Caki2 (cell line): ENCODE data around the gene QRICH1. TPM values are rescaled to one million over a fixed set of nuclear protein-coding genes. Genes with fewer than 3 reads are reported as not detected.
"Not testable (repeated sequence)": the region's sequence is repeated elsewhere in the genome, so short reads cannot be mapped to it uniquely, and the experiment has no call there.

Experiments
- DNase-seq: peaks from one replicate; pipeline ENCODE4 v3.0.0-alpha.2; 2015; ENCODE audit warnings: low read depth
- in situ Hi-C: cut with HindIII; loops from 2 replicates; pipeline ENCODE4 v1.10.0; 2016; ENCODE audit warnings: low sequenced_read_pairs, low pct_unique_long_range_greater_than_20kb, mixed read lengths
- total RNA-seq: library from RNA; depleted of rRNA; stranded (reverse); fragments of >200 nt; shearing (Covaris generic); gene quantifications from 2 replicates; pipeline ENCODE4 v1.2.3, GENCODE V29; 2014; ENCODE audit warnings: low replicate concordance

QRICH1 gene
- total RNA-seq, 1 experiment from 2014 or later = 107 TPM

- DNase-seq = no peak
- in situ Hi-C loops = no loop called here
Observed at GRCh38 chr3:49009396-49009795, 84.5 kb downstream of the QRICH1 start.

- DNase-seq, in situ Hi-C loops: not testable (repeated sequence)
Observed at GRCh38 chr3:49008627-49009026, 85.2 kb downstream of the QRICH1 start.

GRCh38 chr3:49007771-49008528 lies 85.9 kb downstream of the QRICH1 start:
- DNase-seq = peak; percentile 89
- in situ Hi-C loops = no loop called here

GRCh38 chr3:49007068-49007770 lies 86.7 kb downstream of the QRICH1 start, which contains the start of gene WDR6:
TSS of gene WDR6 (plus strand) at chr3:49007391. CDS start at chr3:49007432, 41 bp downstream.
- in situ Hi-C loops = no loop called here
- peak; percentile 96 for DNase-seq

GRCh38 chr3:49006408-49007067 lies 87.3 kb downstream of the QRICH1 start:
- DNase-seq = no peak
- in situ Hi-C loops = no loop called here

GRCh38 chr3:49005998-49006397 lies 87.9 kb downstream of the QRICH1 start:
- DNase-seq = no peak
- in situ Hi-C loops = no loop called here

- no peak for DNase-seq
- in situ Hi-C loops = no loop called here
Observed at GRCh38 chr3:49005303-49005680, 88.6 kb downstream of the QRICH1 start.

GRCh38 chr3:49004352-49005302 lies 89.2 kb downstream of the QRICH1 start:
- no peak for DNase-seq
- in situ Hi-C loops = no loop called here

GRCh38 chr3:49001155-49001554 lies 92.7 kb downstream of the QRICH1 start:
- DNase-seq = no peak
- in situ Hi-C loops = no loop called here

- in situ Hi-C loops = no loop called here
- DNase-seq = no peak
Observed at GRCh38 chr3:48999085-48999858, 94.6 kb downstream of the QRICH1 start.

- in situ Hi-C loops = no loop called here
- no peak for DNase-seq
Observed at GRCh38 chr3:48997714-48998637, 95.9 kb downstream of the QRICH1 start.

- in situ Hi-C loops = no loop called here
- DNase-seq = no peak
Observed at GRCh38 chr3:48997102-48997635, 96.7 kb downstream of the QRICH1 start.

- no peak for DNase-seq
- in situ Hi-C loops = no loop called here
Observed at GRCh38 chr3:48996640-48997039, 97.2 kb downstream of the QRICH1 start.

- in situ Hi-C loops = no loop called here
Observed at GRCh38 chr3:48993834-48994233, 100.0 kb downstream of the QRICH1 start.

GRCh38 chr3:48991851-48992545 lies 101.9 kb downstream of the QRICH1 start:
- in situ Hi-C loops = no loop called here
- DNase-seq = no peak

More at GRCh38 chr3:48993834-48994233, 100.0 kb downstream of the QRICH1 start:
- DNase-seq = no peak
